Measurements from ENCODE around the gene KLF11.

KLF11 gene

GRCh38 chr2:10043256-10043905 is at the start of gene KLF11:
Gene KLF11, plus strand, starts transcription at chr2:10043550. Its CDS starts 167 bp downstream, at chr2:10043717.
- peak; percentile 76 for DNase-seq

DNA sequence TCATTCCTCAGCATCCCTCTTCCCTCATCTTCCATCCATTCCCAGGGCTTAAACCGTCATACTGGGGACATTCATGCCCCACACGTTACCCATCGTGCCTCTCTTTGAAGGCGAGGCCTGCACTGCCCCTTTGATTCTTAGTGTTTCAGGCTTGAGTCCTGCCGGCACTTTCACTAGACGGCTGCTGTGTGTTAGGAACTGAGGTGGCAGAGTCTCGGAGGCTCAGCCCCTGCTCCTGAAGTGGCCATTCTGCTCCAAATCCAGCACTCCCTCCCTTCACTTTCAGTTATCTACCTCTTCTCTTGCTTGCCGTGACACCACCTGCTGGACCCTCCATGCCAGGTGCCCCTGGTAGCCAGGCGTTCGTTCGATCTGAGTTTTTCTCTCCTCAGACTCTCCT is 48.9 kb upstream of the KLF11 start:
- DNase-seq, result no peak

DNA sequence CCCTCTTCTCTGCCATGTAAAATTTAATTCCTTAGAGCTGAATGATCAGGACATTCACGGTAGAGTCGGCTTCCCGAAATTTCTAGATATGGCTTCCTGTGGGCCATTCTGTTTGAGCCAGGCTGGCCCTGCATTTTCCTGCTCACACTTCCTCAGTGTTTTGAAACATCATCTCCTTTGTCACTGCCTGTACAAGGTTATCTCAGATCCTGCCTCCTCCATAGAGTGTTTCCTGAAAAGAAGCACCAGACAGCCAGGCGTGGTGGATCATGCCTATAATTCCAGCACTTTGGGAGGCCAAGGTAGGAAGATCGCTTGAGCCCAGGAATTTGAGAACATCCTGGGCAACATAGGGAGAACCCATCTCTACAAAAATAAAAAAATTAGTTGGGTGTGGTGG is 48.3 kb upstream of the KLF11 start:
- DNase-seq, result no peak

GRCh38 chr2:9996321-9996720 is 47.0 kb upstream of the KLF11 start:
- no peak for DNase-seq

DNA sequence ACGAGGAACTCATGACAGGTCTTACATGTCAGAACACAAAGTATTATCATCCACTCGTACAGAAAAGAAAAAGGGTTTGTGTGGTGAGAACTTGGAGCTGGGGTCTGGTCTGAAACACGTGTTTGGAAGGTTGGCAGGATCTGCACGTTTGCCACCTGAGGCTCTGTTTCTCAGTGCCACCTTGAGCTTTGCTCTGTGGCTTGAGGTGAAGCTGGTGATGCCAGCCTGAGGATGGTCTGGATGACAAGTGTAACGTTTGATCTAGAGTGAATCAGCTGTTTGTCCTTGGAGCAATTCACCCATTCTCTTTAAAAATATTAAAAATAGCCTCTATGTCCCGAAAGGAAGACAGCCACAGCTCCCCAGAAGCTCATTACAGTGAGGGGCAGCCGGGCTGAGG is 45.4 kb upstream of the KLF11 start:
- no peak for DNase-seq

DNA sequence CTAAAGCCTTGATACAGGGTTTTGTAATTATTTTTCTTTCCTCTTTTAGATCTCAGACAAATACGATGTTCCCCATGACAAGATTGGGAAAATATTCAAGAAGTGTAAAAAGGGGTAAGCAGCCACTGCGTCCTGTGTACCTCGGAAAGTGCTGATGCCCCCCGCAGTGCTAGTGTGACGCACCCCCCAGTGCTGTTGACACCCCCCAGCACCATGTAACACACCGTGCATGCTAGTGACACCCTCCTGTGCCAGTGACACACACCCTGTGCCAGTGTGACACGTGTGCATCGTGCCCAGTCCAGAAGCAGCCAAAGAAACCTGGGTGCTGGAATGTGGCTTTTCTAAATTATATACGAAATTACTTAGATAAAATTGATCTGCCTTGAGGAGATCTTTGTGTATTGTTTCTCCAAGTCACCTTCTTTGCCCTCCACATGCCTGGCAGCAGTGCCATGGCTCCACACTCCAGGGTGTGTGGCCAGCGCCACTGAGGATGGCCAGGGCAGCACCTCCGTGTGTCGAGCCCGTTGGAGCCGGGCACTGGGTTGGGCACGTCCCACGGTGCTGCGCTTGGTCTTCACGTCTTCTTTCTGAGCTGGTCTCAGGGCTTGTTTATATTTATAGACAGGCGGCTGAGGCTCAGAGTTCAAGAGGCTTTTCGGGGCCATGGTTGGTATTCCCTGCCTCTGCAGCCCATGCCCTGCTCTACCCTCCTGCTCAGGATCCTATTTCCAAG is 44.3 kb upstream of the KLF11 start:
- no peak for DNase-seq

- no peak for DNase-seq
Observed at GRCh38 chr2:9999693-10000092, 43.7 kb upstream of the KLF11 start.

GRCh38 chr2:10000541-10000940 is 42.8 kb upstream of the KLF11 start:
- DNase-seq, result no peak

DNA sequence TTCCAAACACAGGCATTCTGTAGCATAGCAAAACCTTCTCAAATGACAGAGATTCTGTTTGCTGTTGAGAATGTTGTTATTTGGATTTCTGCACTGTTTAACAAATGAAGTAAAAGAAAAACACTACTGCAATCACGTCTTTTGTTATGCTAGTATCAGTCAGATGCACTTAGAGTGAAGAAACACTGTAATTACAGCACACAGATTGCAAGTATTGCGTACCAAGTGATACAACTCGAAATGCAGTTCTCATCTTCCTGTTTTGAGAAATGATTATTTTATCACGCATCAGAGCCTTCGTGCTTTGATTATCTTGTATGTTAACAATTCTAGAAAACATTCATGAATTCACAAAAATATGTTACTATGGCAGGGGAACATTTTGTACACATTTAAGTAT is 41.8 kb upstream of the KLF11 start:
- no peak for DNase-seq

- no peak for DNase-seq
Observed at GRCh38 chr2:10002109-10002508, 41.2 kb upstream of the KLF11 start.

DNA sequence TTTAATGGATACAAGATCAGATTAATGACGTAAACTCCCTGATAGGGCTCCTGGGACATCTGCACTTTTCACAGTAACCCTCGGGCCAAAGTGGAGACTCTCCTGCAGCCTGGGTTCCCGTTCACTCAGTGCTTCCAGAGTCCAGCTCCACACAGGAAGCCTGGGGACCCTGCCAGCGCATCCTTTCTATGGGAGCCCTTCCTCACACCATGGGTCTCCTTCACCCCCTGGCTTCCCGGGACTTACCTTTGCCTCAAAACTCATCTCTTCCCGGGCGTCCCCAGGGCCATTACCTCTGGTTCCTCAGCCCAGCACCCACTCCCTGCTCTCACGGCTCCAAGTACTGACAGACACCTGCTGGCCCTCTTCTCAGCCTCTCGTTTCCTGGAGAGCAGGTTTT is 40.7 kb upstream of the KLF11 start:
- DNase-seq, result no peak

GRCh38 chr2:10003206-10004125 is 39.9 kb upstream of the KLF11 start:
- no peak for DNase-seq

DNA sequence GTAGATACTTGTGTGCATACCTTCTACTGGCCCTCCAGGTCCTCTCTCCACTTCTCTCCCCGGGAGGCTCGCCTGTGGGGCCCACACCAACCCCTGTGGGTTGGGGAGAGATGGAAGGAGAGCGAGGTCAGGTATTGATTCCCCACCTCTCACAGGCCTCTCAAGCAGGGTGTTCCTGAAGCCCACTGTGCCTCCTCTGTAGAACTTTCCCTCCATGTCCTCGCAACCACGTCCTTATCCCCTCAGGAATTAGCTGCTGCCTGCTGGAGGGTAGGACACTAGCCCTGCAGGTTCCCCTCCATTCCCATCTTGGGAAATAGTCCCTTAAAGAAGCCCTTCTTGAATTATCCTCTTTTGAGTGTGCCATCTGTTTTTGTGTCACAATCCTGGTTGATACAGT is 38.9 kb upstream of the KLF11 start:
- no peak for DNase-seq

- no peak for DNase-seq
Observed at GRCh38 chr2:10004836-10005235, 38.5 kb upstream of the KLF11 start.

- no peak for DNase-seq
Observed at GRCh38 chr2:10005461-10006235, 37.7 kb upstream of the KLF11 start.

DNA sequence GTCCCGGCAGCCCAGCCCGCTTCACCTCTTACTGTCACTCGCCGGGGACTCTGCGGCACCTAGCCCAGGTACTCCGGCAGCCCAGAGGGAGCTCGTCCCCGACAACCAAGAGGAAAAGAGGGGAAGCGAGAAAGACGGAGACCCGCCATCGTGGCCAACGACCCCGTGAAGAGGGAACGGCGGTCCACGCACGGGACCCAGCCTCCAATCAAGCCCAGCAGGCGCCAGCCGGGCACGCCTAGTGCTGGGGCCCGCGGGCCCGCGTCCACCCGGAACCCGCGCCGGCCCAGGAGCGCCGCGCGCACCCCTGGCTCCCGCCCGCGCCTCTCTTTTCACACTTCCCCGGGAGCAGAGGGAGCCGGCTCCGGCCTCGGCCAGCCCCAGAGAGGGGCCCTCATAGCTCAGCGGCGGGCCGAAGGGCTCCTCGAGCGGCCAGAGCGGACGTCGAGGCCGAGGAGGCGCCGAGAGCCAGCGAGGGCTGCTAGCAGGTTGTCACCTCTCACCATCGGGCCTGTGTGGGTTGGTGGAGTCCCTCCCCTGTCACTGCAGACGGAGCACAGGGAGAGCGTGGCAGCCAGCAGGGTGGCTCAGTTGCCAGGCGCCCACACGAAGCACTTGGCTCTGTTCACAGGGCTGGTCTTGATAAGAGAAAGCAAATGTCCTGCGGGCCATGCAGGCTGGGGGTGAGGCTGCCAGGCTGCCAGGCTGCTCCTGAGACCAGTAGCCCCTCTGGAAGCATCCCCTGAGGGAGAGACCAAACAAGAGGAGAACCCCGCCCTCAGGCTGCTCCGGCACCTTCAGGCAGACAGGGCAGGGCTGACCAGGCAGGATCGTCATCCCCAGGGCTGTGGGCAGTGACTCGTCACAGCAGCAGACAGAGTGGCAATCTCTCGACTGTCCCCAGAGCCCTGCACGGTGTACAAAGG is 36.9 kb upstream of the KLF11 start:
- DNase-seq, result no peak

- DNase-seq, result no peak
Observed at GRCh38 chr2:10007435-10007834, 35.9 kb upstream of the KLF11 start.

DNA sequence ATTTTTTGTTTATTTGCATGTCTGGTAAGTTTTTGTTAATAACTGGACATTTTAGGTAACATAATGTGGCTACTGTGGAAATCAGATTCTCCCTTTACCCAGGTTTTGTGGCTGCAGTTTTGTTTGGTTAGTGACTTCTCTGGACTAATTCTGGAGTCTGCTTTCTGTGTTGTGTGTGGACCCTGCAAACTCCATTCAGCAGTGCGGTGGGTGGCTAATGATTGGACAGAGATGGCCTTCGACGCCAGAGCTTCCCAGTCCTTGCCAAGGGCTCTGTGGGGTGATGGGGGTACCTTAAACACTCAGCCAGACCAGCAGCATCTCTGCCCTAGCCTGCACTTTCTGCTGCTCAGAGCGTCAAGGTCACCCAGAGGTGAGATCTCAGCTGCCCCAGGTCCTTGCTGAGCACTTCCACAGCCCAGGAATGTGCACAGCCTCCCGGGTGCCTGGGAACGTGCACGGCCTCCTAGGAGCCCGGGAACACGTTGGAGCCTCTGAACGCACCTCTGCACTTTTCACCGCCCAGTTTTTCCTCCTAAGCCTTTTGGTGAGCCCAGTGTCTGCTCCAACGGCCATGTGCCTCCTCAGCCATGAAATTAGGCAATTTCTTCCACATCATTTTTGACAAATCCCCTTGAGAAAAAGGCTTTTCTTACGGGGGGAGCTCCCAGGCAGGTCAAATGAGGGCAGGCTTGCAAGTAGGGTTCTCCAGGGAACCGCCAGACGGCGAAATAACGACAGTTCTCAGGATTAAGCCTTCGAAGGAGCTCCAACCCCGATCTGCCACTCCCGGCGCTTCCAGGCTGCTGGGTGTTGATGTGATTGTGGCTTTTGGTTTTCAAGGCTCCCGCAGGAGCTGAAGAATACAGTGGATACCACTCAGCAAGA is 35.2 kb upstream of the KLF11 start:
- DNase-seq, result peak; percentile 62

DNA sequence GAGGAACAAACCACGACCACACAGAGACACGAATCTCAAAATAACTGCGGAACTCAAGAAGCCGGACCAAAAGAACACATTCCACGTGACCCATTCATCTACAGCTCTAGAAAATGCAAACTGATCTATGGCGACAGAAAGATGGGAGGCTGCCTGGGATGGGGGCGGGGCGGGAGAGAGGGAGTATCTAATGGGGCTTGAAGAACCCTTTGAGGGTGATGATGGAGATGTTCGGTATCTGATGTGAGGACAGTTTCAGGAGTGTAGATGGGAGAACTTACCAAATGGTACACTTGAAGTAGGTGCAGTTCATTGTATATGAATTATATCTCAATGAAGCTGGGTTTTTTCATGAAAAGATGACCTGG is 34.6 kb upstream of the KLF11 start:
- no peak for DNase-seq

GRCh38 chr2:10009271-10009810 is 34.0 kb upstream of the KLF11 start:
- no peak for DNase-seq

All from NCI-H2171 treated with DMSO at 0.1 percent for 48 hours (cell line).